Measurements from ENCODE around the gene DCTN5.
A peak's percentile ranks its signal among the peaks of the same experiment; 100 is the strongest.

Gene DCTN5

DNA sequence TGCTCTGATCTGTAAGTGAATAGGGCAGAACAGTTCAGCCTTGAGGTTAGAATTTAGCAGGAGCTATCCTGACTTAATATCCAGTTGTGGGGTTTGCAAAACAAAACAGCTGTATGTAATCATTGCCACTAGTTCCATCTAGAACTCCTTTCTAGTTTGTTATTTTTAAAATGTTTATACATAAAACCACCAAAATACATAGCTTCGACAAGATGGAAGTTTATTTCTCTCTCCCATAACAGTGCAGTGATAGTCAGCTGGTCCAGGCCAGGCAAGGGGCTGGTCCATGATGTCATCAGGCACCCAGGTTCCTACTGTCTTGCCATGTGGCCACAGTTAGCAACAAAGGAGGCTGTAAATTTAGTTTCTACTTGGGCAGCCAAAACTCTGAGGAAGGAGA, 27.0 kb downstream of the DCTN5 start:
- Histone ChIP-seq H4K8ac (ENCODE audit: low read length) (no peak overlapping the region), H3K27ac (ENCODE audit: low read length, poor library complexity, severe bottlenecking) (no peak overlapping the region), H3K4ac (ENCODE audit: low read depth in 1 of 2, low read length in 2 of 2) (no peak overlapping the region), H4K91ac (ENCODE audit: low read length) (no peak overlapping the region), H3K36me3 (ENCODE audit: control insufficient read depth in 1 of 2, insufficient read depth in 2 of 2, low read depth in 1 of 2, low read length in 2 of 2) (peaks cover 30 to 75% of the 10 kb centered on the region in 2 experiments), H3K9me3 (ENCODE audit: control insufficient read depth, low read length) (no peaks in the 10 kb centered on the region), H2BK15ac (ENCODE audit: low read depth, poor library complexity, severe bottlenecking) (no peak overlapping the region), H2BK5ac (ENCODE audit: low read depth, low read length, poor library complexity, severe bottlenecking) (no peak overlapping the region), H2BK12ac (ENCODE audit: low read length in 2 of 2) (no peak overlapping the region), H3K18ac (ENCODE audit: low read depth in 1 of 2, low read length in 2 of 2) (no peak overlapping the region), H3K27me3 (ENCODE audit: control insufficient read depth in 1 of 2, insufficient read depth in 1 of 2, low read length in 2 of 2) (no peaks in the 10 kb centered on the region), H3K23ac (ENCODE audit: low read length in 2 of 2) (no peak overlapping the region), H3K9ac (ENCODE audit: low read length) (no peak overlapping the region), H2BK120ac (ENCODE audit: low read depth, low read length) (no peak overlapping the region), H3K79me1 (replicated peaks; ENCODE audit: low read length, poor library complexity, severe bottlenecking) (peaks cover 21% of the 10 kb centered on the region), H2AK5ac (ENCODE audit: low read length, severe bottlenecking) (peak overlapping the region; percentile 10), H3K4me3 (ENCODE audit: insufficient read depth in 1 of 2, low read depth in 1 of 2, low read length in 2 of 2) (no peak overlapping the region), H3K4me1 (ENCODE audit: control insufficient read depth, insufficient read depth, low read depth, low read length) (peaks cover 17% of the 10 kb centered on the region), H3K14ac (ENCODE audit: low read length in 2 of 2) (no peak overlapping the region), H2AFZ (ENCODE audit: low read depth, low read length) (no peak overlapping the region), H3K4me2 (ENCODE audit: low read length, poor library complexity, severe bottlenecking) (no peak overlapping the region)
- DNase-seq: peak; percentile 60
- WGBS: 67% methylated on average over 1 of the region's 1 CpG

DNA sequence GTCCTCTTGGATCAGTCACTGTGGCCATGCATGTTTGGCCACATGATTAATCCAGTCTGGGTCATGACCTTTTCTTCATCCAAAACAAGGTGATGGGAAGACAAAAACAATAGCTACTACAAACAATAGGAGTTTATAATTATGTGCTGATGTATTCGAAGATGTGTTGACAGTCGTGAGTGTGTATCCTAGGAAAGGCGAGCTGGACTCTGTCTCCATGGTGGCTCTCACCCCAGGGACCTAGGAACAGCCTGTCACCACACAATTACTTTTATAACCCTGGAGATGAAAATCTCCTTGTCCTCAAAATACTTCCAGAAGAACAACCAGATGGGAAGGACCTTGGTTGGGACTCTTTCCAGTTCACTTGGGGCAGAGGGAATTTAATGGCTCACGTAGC, 27.6 kb downstream of the DCTN5 start:
- whole genome bisulfite sequencing: 100% methylated on average over 4 of the region's 4 CpGs
- Histone ChIP-seq H3K27ac (ENCODE audit: low read length, poor library complexity, severe bottlenecking) (no peak overlapping the region), H3K79me1 (replicated peaks; ENCODE audit: low read length, poor library complexity, severe bottlenecking) (peaks cover 23% of the 10 kb centered on the region), H2BK120ac (ENCODE audit: low read depth, low read length) (no peak overlapping the region), H2AK5ac (ENCODE audit: low read length, severe bottlenecking) (no peak overlapping the region), H3K4me2 (ENCODE audit: low read length, poor library complexity, severe bottlenecking) (no peak overlapping the region), H3K36me3 (ENCODE audit: control insufficient read depth in 1 of 2, insufficient read depth in 2 of 2, low read depth in 1 of 2, low read length in 2 of 2) (peaks cover 31 to 76% of the 10 kb centered on the region in 2 experiments), H3K9me3 (ENCODE audit: control insufficient read depth, low read length) (no peaks in the 10 kb centered on the region), H2AFZ (ENCODE audit: low read depth, low read length) (no peak overlapping the region), H3K4me1 (ENCODE audit: control insufficient read depth, insufficient read depth, low read depth, low read length) (peaks cover 17% of the 10 kb centered on the region), H3K9ac (ENCODE audit: low read length) (no peak overlapping the region), H3K14ac (ENCODE audit: low read length in 2 of 2) (no peak overlapping the region), H4K91ac (ENCODE audit: low read length) (no peak overlapping the region), H3K27me3 (ENCODE audit: control insufficient read depth in 1 of 2, insufficient read depth in 1 of 2, low read length in 2 of 2) (no peaks in the 10 kb centered on the region), H2BK15ac (ENCODE audit: low read depth, poor library complexity, severe bottlenecking) (no peak overlapping the region), H3K23ac (ENCODE audit: low read length in 2 of 2) (no peak overlapping the region), H2BK5ac (ENCODE audit: low read depth, low read length, poor library complexity, severe bottlenecking) (no peak overlapping the region), H3K4ac (ENCODE audit: low read depth in 1 of 2, low read length in 2 of 2) (no peak overlapping the region), H4K8ac (ENCODE audit: low read length) (no peak overlapping the region), H2BK12ac (ENCODE audit: low read length in 2 of 2) (no peak overlapping the region), H3K18ac (ENCODE audit: low read depth in 1 of 2, low read length in 2 of 2) (no peak overlapping the region), H3K4me3 (ENCODE audit: insufficient read depth in 1 of 2, low read depth in 1 of 2, low read length in 2 of 2) (no peak overlapping the region)
- DNase-seq: no peak

DNA sequence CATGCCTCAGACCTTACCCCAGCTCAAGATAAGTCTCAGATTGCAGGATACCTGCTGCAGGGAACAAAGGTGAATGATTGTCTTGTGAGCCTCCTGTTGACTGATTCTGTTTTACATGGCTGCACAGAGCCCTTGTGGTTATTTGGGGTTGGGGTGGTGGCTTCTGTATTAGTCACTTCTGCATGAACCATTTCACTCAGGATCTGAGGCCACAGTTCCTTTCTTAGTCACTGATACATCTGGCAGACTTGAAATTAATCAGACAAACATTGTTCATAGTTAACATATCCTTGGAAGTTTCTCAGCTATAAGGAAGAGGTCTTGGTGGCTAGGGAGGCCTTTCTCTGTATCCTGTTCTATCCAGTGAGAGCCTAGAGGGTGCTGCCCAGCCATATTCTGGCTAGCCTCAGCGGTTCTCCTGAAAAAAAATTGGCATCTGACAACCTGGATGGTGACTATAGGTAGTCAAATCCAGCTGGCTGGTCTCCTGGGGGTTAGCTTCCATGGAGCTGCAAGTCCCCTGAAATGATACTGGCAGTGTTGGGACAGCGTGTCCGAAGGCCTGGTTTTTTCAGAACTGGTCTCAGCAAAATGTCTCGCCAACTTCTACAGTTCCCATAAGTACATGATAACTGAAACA, 29.0 kb downstream of the DCTN5 start:
- no peak overlapping the region for H3K18ac ChIP-seq (ENCODE audit: low read depth in 1 of 2, low read length in 2 of 2)
- no peak overlapping the region for H2BK120ac ChIP-seq (ENCODE audit: low read depth, low read length)
- no peak overlapping the region for H3K23ac ChIP-seq (ENCODE audit: low read length in 2 of 2)
- H3K36me3 ChIP-seq (ENCODE audit: control insufficient read depth in 1 of 2, insufficient read depth in 2 of 2, low read depth in 1 of 2, low read length in 2 of 2): peaks cover 30 to 76% of the 10 kb centered on the region in 2 experiments
- no peak overlapping the region for H2AFZ ChIP-seq (ENCODE audit: low read depth, low read length)
- 91% methylated on average over 3 of the region's 4 CpGs for WGBS
- H3K4me1 ChIP-seq (ENCODE audit: control insufficient read depth, insufficient read depth, low read depth, low read length): peaks cover 17% of the 10 kb centered on the region
- DNase-seq: peak; percentile 66
- H2AK5ac ChIP-seq (ENCODE audit: low read length, severe bottlenecking): peak overlapping the region; percentile 87
- H3K14ac ChIP-seq (ENCODE audit: low read length in 2 of 2): no peak overlapping the region
- no peaks in the 10 kb centered on the region for H3K27me3 ChIP-seq (ENCODE audit: control insufficient read depth in 1 of 2, insufficient read depth in 1 of 2, low read length in 2 of 2)
- H3K27ac ChIP-seq (ENCODE audit: low read length, poor library complexity, severe bottlenecking): peak overlapping the region; percentile 91
- H3K4ac ChIP-seq (ENCODE audit: low read depth in 1 of 2, low read length in 2 of 2): no peak overlapping the region
- no peak overlapping the region for H4K91ac ChIP-seq (ENCODE audit: low read length)
- H2BK15ac ChIP-seq (ENCODE audit: low read depth, poor library complexity, severe bottlenecking): no peak overlapping the region
- peak overlapping the region; percentile 48 for H3K9ac ChIP-seq (ENCODE audit: low read length)
- no peak overlapping the region for H3K4me3 ChIP-seq (ENCODE audit: insufficient read depth in 1 of 2, low read depth in 1 of 2, low read length in 2 of 2)
- peak overlapping the region; percentile 66 for H2BK5ac ChIP-seq (ENCODE audit: low read depth, low read length, poor library complexity, severe bottlenecking)
- no peak overlapping the region for H4K8ac ChIP-seq (ENCODE audit: low read length)
- H3K4me2 ChIP-seq (ENCODE audit: low read length, poor library complexity, severe bottlenecking): no peak overlapping the region
- H2BK12ac ChIP-seq (ENCODE audit: low read length in 2 of 2): no peak overlapping the region
- no peaks in the 10 kb centered on the region for H3K9me3 ChIP-seq (ENCODE audit: control insufficient read depth, low read length)
- H3K79me1 ChIP-seq (replicated peaks; ENCODE audit: low read length, poor library complexity, severe bottlenecking): peaks cover 26% of the 10 kb centered on the region

DNA sequence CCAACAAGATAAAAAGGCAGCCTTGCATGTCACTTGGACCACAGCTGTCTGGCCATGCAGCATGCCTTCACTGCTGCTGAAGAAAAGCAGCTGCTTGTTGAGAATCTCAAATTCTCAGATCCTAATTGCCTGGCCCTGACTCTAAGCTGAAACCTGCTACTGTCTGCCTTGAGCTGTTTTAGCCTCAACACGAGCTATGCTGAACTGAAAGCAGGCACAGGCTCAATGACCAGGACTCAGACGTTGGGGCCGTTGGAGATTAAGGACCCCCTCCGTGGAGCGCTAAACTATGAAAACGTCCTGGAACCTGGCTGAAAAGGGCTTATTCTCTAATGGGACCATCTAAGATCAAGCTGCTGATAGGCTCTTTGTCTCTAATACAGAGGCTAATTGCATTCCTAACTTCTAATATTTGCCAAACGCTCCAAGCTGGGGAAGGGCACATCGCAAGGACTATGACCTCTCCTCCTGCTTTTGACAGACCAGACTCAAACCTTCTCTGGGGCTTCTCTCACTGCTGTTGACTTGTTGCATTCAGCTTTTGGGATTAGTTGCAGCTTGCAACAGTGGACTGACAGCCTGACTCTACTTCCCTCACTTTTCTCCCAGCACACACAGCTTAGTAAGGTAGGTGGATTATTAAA, 32.8 kb downstream of the DCTN5 start:
- H4K8ac ChIP-seq (ENCODE audit: low read length): no peak overlapping the region
- H3K36me3 ChIP-seq (ENCODE audit: control insufficient read depth in 1 of 2, insufficient read depth in 2 of 2, low read depth in 1 of 2, low read length in 2 of 2): peaks cover 27 to 45% of the 10 kb centered on the region in 2 experiments
- H3K18ac ChIP-seq (ENCODE audit: low read depth in 1 of 2, low read length in 2 of 2): no peak overlapping the region
- H3K9me3 ChIP-seq (ENCODE audit: control insufficient read depth, low read length): no peaks in the 10 kb centered on the region
- no peak overlapping the region for H3K4me2 ChIP-seq (ENCODE audit: low read length, poor library complexity, severe bottlenecking)
- H3K23ac ChIP-seq (ENCODE audit: low read length in 2 of 2): no peak overlapping the region
- no peak for DNase-seq
- no peak overlapping the region for H3K9ac ChIP-seq (ENCODE audit: low read length)
- no peak overlapping the region for H2BK15ac ChIP-seq (ENCODE audit: low read depth, poor library complexity, severe bottlenecking)
- no peak overlapping the region for H2BK12ac ChIP-seq (ENCODE audit: low read length in 2 of 2)
- H2AFZ ChIP-seq (ENCODE audit: low read depth, low read length): no peak overlapping the region
- no peak overlapping the region for H2AK5ac ChIP-seq (ENCODE audit: low read length, severe bottlenecking)
- no peak overlapping the region for H3K4me3 ChIP-seq (ENCODE audit: insufficient read depth in 1 of 2, low read depth in 1 of 2, low read length in 2 of 2)
- H3K4me1 ChIP-seq (ENCODE audit: control insufficient read depth, insufficient read depth, low read depth, low read length): peaks cover 20% of the 10 kb centered on the region
- no peak overlapping the region for H3K27ac ChIP-seq (ENCODE audit: low read length, poor library complexity, severe bottlenecking)
- H3K4ac ChIP-seq (ENCODE audit: low read depth in 1 of 2, low read length in 2 of 2): no peak overlapping the region
- H3K79me1 ChIP-seq (replicated peaks; ENCODE audit: low read length, poor library complexity, severe bottlenecking): peaks cover 38% of the 10 kb centered on the region
- H3K27me3 ChIP-seq (ENCODE audit: control insufficient read depth in 1 of 2, insufficient read depth in 1 of 2, low read length in 2 of 2): no peaks in the 10 kb centered on the region
- H2BK120ac ChIP-seq (ENCODE audit: low read depth, low read length): no peak overlapping the region
- H3K14ac ChIP-seq (ENCODE audit: low read length in 2 of 2): no peak overlapping the region
- no peak overlapping the region for H2BK5ac ChIP-seq (ENCODE audit: low read depth, low read length, poor library complexity, severe bottlenecking)
- no peak overlapping the region for H4K91ac ChIP-seq (ENCODE audit: low read length)
- 90% methylated on average over 8 of the region's 8 CpGs for WGBS

All from mesenchymal stem cell (in vitro differentiated cells and primary cell).